H1 (cell line): ENCODE results near the gene LOXL1. TPM values are rescaled to one million over a fixed set of nuclear protein-coding genes. Genes with fewer than 3 reads are reported as not detected.
A peak's percentile ranks its signal among the peaks of the same experiment; 100 is the strongest.

Experiments
- CTCF ChIA-PET: fragments of 300-600 bp; sonication (Branson Sonifier 250); formaldehyde crosslinking; loops from one replicate; lab custom pipeline; 2021; ENCODE audit not compliant: partially characterized antibody; lab: Charles Lee
- POLR2A ChIA-PET: fragments of 300-600 bp; sonication (Branson Sonifier 250); formaldehyde crosslinking; loops from one replicate; lab custom pipeline; 2021; ENCODE audit warnings: inconsistent platforms; ENCODE audit not compliant: partially characterized antibody; lab: Charles Lee
- DNase-seq, 2 experiments: peaks; one replicate each; pipeline versions ENCODE4 v3.0.0 to v3.0.0-alpha.2; 2010 to 2022; ENCODE audit warnings: low spot score in 2 of 2, low read depth in 1 of 2, mixed read lengths in 1 of 2
- FAIRE-seq: peaks from 2 replicates; lab custom pipeline; 2011; peaks lifted over from hg19 to GRCh38; lab: Jason Lieb, UNC
- H2AFZ ChIP-seq: 2 replicates; pipeline ENCODE4 v1.8.1; 2012; ENCODE audit warnings: low read length, inconsistent platforms
- H2AK5ac ChIP-seq: 2 replicates; pipeline ENCODE4 v1.6.1; 2013; ENCODE audit warnings: low read depth, low read length
- H2BK120ac ChIP-seq: replicated peaks from 2 replicates; pipeline ENCODE3; 2013; ENCODE audit warnings: low read depth, low read length, inconsistent platforms
- H2BK12ac ChIP-seq: 2 replicates; pipeline ENCODE4 v1.6.1; 2013; ENCODE audit warnings: low read depth, low read length
- H2BK15ac ChIP-seq: 2 replicates; pipeline ENCODE4 v1.6.1; 2013; ENCODE audit warnings: low read length
- H2BK20ac ChIP-seq: 2 replicates; pipeline ENCODE4 v1.6.1; 2013; ENCODE audit warnings: low read length
- H2BK5ac ChIP-seq: 2 replicates; pipeline ENCODE4 v1.6.1; 2013; ENCODE audit warnings: low read depth, low read length
- H3K14ac ChIP-seq: 2 replicates; pipeline ENCODE4 v1.6.1; 2013; ENCODE audit warnings: inconsistent platforms; ENCODE audit not compliant: insufficient read length
- H3K18ac ChIP-seq: 2 replicates; pipeline ENCODE4 v1.6.1; 2013; ENCODE audit warnings: low read length; ENCODE audit errors: extremely low read depth
- H3K23ac ChIP-seq: 2 replicates; pipeline ENCODE4 v1.6.1; 2013; ENCODE audit warnings: inconsistent platforms; ENCODE audit not compliant: insufficient read length
- H3K23me2 ChIP-seq: 2 replicates; pipeline ENCODE4 v1.6.1; 2013; ENCODE audit warnings: low read depth, low read length
- H3K27ac ChIP-seq: 2 replicates; pipeline ENCODE4 v1.6.1; 2011; ENCODE audit warnings: low read depth, low read length, inconsistent platforms
- H3K27me3 ChIP-seq, 4 experiments: replicated peaks in 1 of 4; 1 replicate in 1 of 4; 2 replicates in 3 of 4; pipeline versions ENCODE4 v1.6.1 to v1.8.1; 2011 to 2013; ENCODE audit warnings: low read length in 3 of 4, mild to moderate bottlenecking in 3 of 4, inconsistent platforms in 2 of 4, mixed read lengths in 2 of 4, moderate library complexity in 1 of 4; ENCODE audit not compliant: control insufficient read depth in 3 of 4, insufficient read depth in 3 of 4; ENCODE audit errors: extremely low read depth in 1 of 4
- H3K36me3 ChIP-seq, 4 experiments: 2 replicates each; pipeline versions ENCODE4 v1.6.1 to v1.8.1; 2011 to 2013; ENCODE audit warnings: mild to moderate bottlenecking in 4 of 4, low read length in 3 of 4, moderate library complexity in 2 of 4, control low read depth in 1 of 4, inconsistent platforms in 1 of 4; ENCODE audit not compliant: insufficient read depth in 4 of 4, control insufficient read depth in 2 of 4
- H3K4ac ChIP-seq: replicated peaks from 2 replicates; pipeline ENCODE3; 2013; ENCODE audit warnings: low read length, low read depth, mixed read lengths, inconsistent platforms; ENCODE audit not compliant: insufficient read length
- H3K4me1 ChIP-seq, 4 experiments: replicated peaks in 1 of 4; 1 replicate in 1 of 4; 2 replicates in 3 of 4; pipeline versions ENCODE4 v1.6.1 to v1.8.1; 2011 to 2013; ENCODE audit warnings: low read length in 3 of 4, inconsistent platforms in 2 of 4, mixed read lengths in 1 of 4; ENCODE audit not compliant: insufficient read depth in 4 of 4, control insufficient read depth in 3 of 4
- H3K4me2 ChIP-seq, 2 experiments: 2 replicates each; pipeline versions ENCODE4 v1.6.1 to v1.8.1; 2011 to 2013; ENCODE audit warnings: low read depth in 2 of 2, low read length in 2 of 2, control low read depth in 1 of 2, inconsistent platforms in 1 of 2, mild to moderate bottlenecking in 1 of 2; ENCODE audit not compliant: insufficient read depth in 1 of 2
- H3K4me3 ChIP-seq, 4 experiments: fragments of 200-600, 300-600 bp in 1 of 4; sonication (generic), shearing (Covaris generic), sonication (Bioruptor Twin) in 1 of 4; 2 replicates each; pipeline versions ENCODE4 v1.5.1 to v1.8.1; 2011 to 2016; ENCODE audit warnings: low read length in 4 of 4, low read depth in 3 of 4, control low read depth in 2 of 4, inconsistent platforms in 2 of 4, mild to moderate bottlenecking in 2 of 4, mixed read lengths in 1 of 4, moderate library complexity in 1 of 4; ENCODE audit not compliant: insufficient read depth in 2 of 4; ENCODE audit errors: extremely low read depth in 1 of 4
- H3K56ac ChIP-seq: replicated peaks from 2 replicates; pipeline ENCODE3; 2013; ENCODE audit warnings: low read depth, mild to moderate bottlenecking, mixed read lengths, low read length, inconsistent platforms; ENCODE audit not compliant: insufficient read length
- H3K79me1 ChIP-seq: 2 replicates; pipeline ENCODE4 v1.6.1; 2013; ENCODE audit warnings: low read depth, low read length, control low read depth
- H3K79me2 ChIP-seq, 2 experiments: 2 replicates each; pipeline versions ENCODE4 v1.6.1 to v1.8.1; 2012 to 2013; ENCODE audit warnings: low read length in 2 of 2, mild to moderate bottlenecking in 2 of 2, inconsistent platforms in 1 of 2; ENCODE audit not compliant: insufficient read depth in 2 of 2, control insufficient read depth in 1 of 2
- H3K9ac ChIP-seq, 4 experiments: replicated peaks in 1 of 4; 1 replicate in 1 of 4; 2 replicates in 3 of 4; pipeline versions ENCODE4 v1.6.1 to v1.8.1; 2011 to 2013; ENCODE audit warnings: low read depth in 3 of 4, low read length in 3 of 4, control low read depth in 2 of 4, mild to moderate bottlenecking in 2 of 4, moderate library complexity in 2 of 4, inconsistent platforms in 1 of 4; ENCODE audit errors: extremely low read depth in 1 of 4
- H3K9me3 ChIP-seq, 2 experiments: 2 replicates each; pipeline versions ENCODE4 v1.6.1 to v1.8.1; 2012 to 2013; ENCODE audit warnings: mild to moderate bottlenecking in 2 of 2, moderate library complexity in 2 of 2, control low read depth in 1 of 2, inconsistent platforms in 1 of 2, low read depth in 1 of 2, low read length in 1 of 2, mixed read lengths in 1 of 2; ENCODE audit not compliant: insufficient read depth in 2 of 2
- H4K20me1 ChIP-seq, 2 experiments: replicated peaks in 1 of 2; 2 replicates each; pipeline versions ENCODE3 to v1.8.1; 2011 to 2013; ENCODE audit warnings: inconsistent platforms in 2 of 2, low read length in 2 of 2, mild to moderate bottlenecking in 1 of 2; ENCODE audit not compliant: insufficient read depth in 2 of 2, control insufficient read depth in 1 of 2
- H4K5ac ChIP-seq: 2 replicates; pipeline ENCODE4 v1.6.1; 2013; ENCODE audit warnings: low read length, low read depth, mixed read lengths, inconsistent platforms; ENCODE audit not compliant: insufficient read length
- H4K8ac ChIP-seq: 2 replicates; pipeline ENCODE4 v1.8.0; 2013; ENCODE audit warnings: mild to moderate bottlenecking, moderate library complexity, low read length, inconsistent platforms; ENCODE audit not compliant: insufficient read depth; ENCODE audit errors: extremely low read depth
- H4K91ac ChIP-seq: replicated peaks from 2 replicates; pipeline ENCODE3; 2013; ENCODE audit warnings: low read length, mixed read lengths, inconsistent platforms; ENCODE audit not compliant: insufficient read length
- BCL11A ChIP-seq, 2 experiments: IDR thresholded peaks; one replicate each; pipeline ENCODE4 v1.6.1; 2011; ENCODE audit warnings: low read depth in 2 of 2, low read length in 2 of 2, mild to moderate bottlenecking in 2 of 2
- EZH2 ChIP-seq: fragments of 200-600 bp; sonication (generic); IDR thresholded peaks from 2 replicates; pipeline ENCODE4 v1.7.1; 2012; ENCODE audit warnings: low read depth, mild to moderate bottlenecking, moderate library complexity, low read length, inconsistent platforms; ENCODE audit not compliant: severe bottlenecking
- MAFK ChIP-seq: IDR thresholded peaks from 2 replicates; pipeline ENCODE4 v1.6.1; 2012; ENCODE audit warnings: low read depth, mild to moderate bottlenecking, improper control_type of control experiment, low read length
- SUZ12 ChIP-seq: fragments of 200-600 bp; sonication (generic); IDR thresholded peaks from 2 replicates; pipeline ENCODE4 v1.6.1; 2012; ENCODE audit warnings: mild to moderate bottlenecking, inconsistent platforms, low read length, moderate library complexity, mixed read lengths
- WGBS, 2 experiments: shearing (Covaris generic) in 1 of 2; methylation state at CpG; one replicate each; pipeline versions ENCODE4 v1.1.6 to v1.1.7; 2013 to 2015; ENCODE audit warnings: low lambda C conversion rate in 2 of 2, mixed read lengths in 2 of 2, inconsistent platforms in 1 of 2, low coverage in 1 of 2, missing lambda C conversion rate in 1 of 2; ENCODE audit not compliant: insufficient replicate concordance in 2 of 2, insufficient coverage in 1 of 2, insufficient read length in 1 of 2; ENCODE audit errors: extremely low coverage in 1 of 2, missing lambda C conversion rate in 1 of 2; 5-methylcytosine and 5-hydroxymethylcytosine counted together
- polyA plus RNA-seq, 7 experiments: library from polyadenylated mRNA; depleted of rRNA in 3 of 7; stranded (reverse) in 5 of 7; unstranded in 2 of 7; fragments of >200 nt in 5 of 7; fragments of 200-250 nt in 2 of 7; gene quantifications; 1 replicate in 5 of 7; 2 replicates in 1 of 7; 4 replicates in 1 of 7; pipeline versions ENCODE4 v1.2.1 to v1.2.3, GENCODE V29; 2011 to 2013; ENCODE audit warnings: missing spikeins in 2 of 7, mixed read lengths in 2 of 7
- total RNA-seq: library from RNA; stranded (reverse); fragmentation: NEBNext Ultra II Directional; extraction: Animal tissue kit (Norgen Biotek cat#: 25700); gene quantifications from 2 replicates; pipeline ENCODE4 v1.2.1, GENCODE V29; 2021

The LOXL1 gene
- total and polyA plus RNA-seq, 2 of the 8 experiments (the other 6 are each of a cell fraction or from before 2014, with no cell fraction given): 8.1 to 14.4 TPM

DNA sequence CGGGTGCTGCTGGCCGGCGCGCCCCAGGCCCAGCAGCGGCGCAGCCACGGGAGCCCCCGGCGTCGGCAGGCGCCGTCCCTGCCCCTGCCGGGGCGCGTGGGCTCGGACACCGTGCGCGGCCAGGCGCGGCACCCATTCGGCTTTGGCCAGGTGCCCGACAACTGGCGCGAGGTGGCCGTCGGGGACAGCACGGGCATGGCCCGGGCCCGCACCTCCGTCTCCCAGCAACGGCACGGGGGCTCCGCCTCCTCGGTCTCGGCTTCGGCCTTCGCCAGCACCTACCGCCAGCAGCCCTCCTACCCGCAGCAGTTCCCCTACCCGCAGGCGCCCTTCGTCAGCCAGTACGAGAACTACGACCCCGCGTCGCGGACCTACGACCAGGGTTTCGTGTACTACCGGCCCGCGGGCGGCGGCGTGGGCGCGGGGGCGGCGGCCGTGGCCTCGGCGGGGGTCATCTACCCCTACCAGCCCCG, 777 bp downstream of the LOXL1 start:
- FAIRE-seq (no peak), DNase-seq (peak in 1 of 2 experiments; percentile 83)
- Histone ChIP-seq H3K4me3 (peak overlapping the region; percentile 35 to 71 (median 53)), H2BK5ac (no peak overlapping the region; the same call in 1 of the 2 replicates), H3K27ac (no peak overlapping the region), H2BK15ac (peak overlapping the region; percentile 46; the same call in 1 of the 2 replicates), H2BK120ac (no peak overlapping the region), H3K56ac (no peak overlapping the region), H3K18ac (peak overlapping the region; percentile 48), H2BK12ac (0 out of 2 replicates have a peak overlapping the region, but pooled peaks have one; percentile 75), H3K4me1 (peaks cover 0 to 41% (median 35%) of the 10 kb centered on the region in 4 experiments; a peak in 6 of 7 replicates), H3K27me3 (peaks cover 0 to 6% (median 2%) of the 10 kb centered on the region in 4 experiments; a peak in 3 of 7 replicates), H4K20me1 (peaks cover 0 to 7% of the 10 kb centered on the region in 2 experiments), H4K5ac (no peak overlapping the region), H4K8ac (peak overlapping the region; percentile 41; the same call in 1 of the 2 replicates), H3K9ac (no peak overlapping the region), H3K9me3 (no peaks in the 10 kb centered on the region), H3K23me2 (peaks cover 14% of the 10 kb centered on the region), H3K23ac (no peak overlapping the region), H3K4ac (no peak overlapping the region), H2AK5ac (no peak overlapping the region), H2AFZ (no peak overlapping the region), H3K79me1 (no peaks in the 10 kb centered on the region; the same call in 1 of the 2 replicates), H3K14ac (no peak overlapping the region), H4K91ac (no peak overlapping the region), H3K4me2 (peak overlapping the region; percentile 87), H3K36me3 (no peaks in the 10 kb centered on the region), H2BK20ac (no peak overlapping the region), H3K79me2 (no peaks in the 10 kb centered on the region)
- 1% methylated on average over 47 of the region's 65 CpGs; no CpG with 5 or more reads in 1 of the 2 experiments for WGBS, 2 experiments
- TF ChIP-seq EZH2 (peak; percentile 8), BCL11A (IDR thresholded peaks at IDR 0.05; ENCODE audit: low read depth in 2 of 2, low read length in 2 of 2) (no peak), SUZ12 (peak; percentile 37; the same call in 1 of the 2 replicates), MAFK (no peak)
- POLR2A ChIA-PET: interaction anchor here (1.2 to 2.3 kb wide), 6 partner anchors 8 to 18 kb away, joined by 3 to 14 read pairs (median 6); no protein-coding TSS in a partner anchor
- CTCF ChIA-PET: interaction anchor here (1.0 to 5.1 kb wide), 15 partner anchors 9 to 368 kb away, joined by 3 to 38 read pairs (median 6); partner anchors contain the start of gene TBC1D21
